ENCODE data around the gene HACL1.

The HACL1 gene

GRCh38 chr3:15519096-15519495, 82.3 kb downstream of the HACL1 start:
- H3K9me3 Mint-ChIP-seq, result no peaks in the 10 kb centered on the region
- H3K4me3 Mint-ChIP-seq, result no peak overlapping the region
- H3K27ac Mint-ChIP-seq, result no peak overlapping the region
- H3K4me1 Mint-ChIP-seq (ENCODE audit: low read depth), result peaks cover 11% of the 10 kb centered on the region
- no peaks in the 10 kb centered on the region for H3K36me3 Mint-ChIP-seq (ENCODE audit: low read depth)
- DNase-seq (ENCODE audit: low spot score), result no peak
- H3K27me3 Mint-ChIP-seq (ENCODE audit: low read depth), result peaks cover 13% of the 10 kb centered on the region

GRCh38 chr3:15514663-15515340, 86.6 kb downstream of the HACL1 start:
- peaks cover 3% of the 10 kb centered on the region for H3K27me3 Mint-ChIP-seq (ENCODE audit: low read depth)
- H3K4me1 Mint-ChIP-seq (ENCODE audit: low read depth), result peaks cover 2% of the 10 kb centered on the region
- no peak overlapping the region for H3K4me3 Mint-ChIP-seq
- H3K27ac Mint-ChIP-seq, result no peak overlapping the region
- no peaks in the 10 kb centered on the region for H3K36me3 Mint-ChIP-seq (ENCODE audit: low read depth)
- H3K9me3 Mint-ChIP-seq, result no peaks in the 10 kb centered on the region
- no peak for DNase-seq (ENCODE audit: low spot score)

GRCh38 chr3:15513810-15514662, 87.3 kb downstream of the HACL1 start:
- H3K9me3 Mint-ChIP-seq, result no peaks in the 10 kb centered on the region
- H3K27ac Mint-ChIP-seq, result no peak overlapping the region
- no peak overlapping the region for H3K4me3 Mint-ChIP-seq
- no peak for DNase-seq (ENCODE audit: low spot score)
- no peaks in the 10 kb centered on the region for H3K36me3 Mint-ChIP-seq (ENCODE audit: low read depth)
- H3K27me3 Mint-ChIP-seq (ENCODE audit: low read depth), result peaks cover 3% of the 10 kb centered on the region
- peaks cover 2% of the 10 kb centered on the region for H3K4me1 Mint-ChIP-seq (ENCODE audit: low read depth)

GRCh38 chr3:15513116-15513515, 88.3 kb downstream of the HACL1 start:
- Mint-ChIP-seq H3K9me3 (no peaks in the 10 kb centered on the region), H3K36me3 (ENCODE audit: low read depth) (no peaks in the 10 kb centered on the region), H3K27me3 (ENCODE audit: low read depth) (peaks cover 3% of the 10 kb centered on the region), H3K4me3 (no peak overlapping the region), H3K4me1 (ENCODE audit: low read depth) (peaks cover 2% of the 10 kb centered on the region), H3K27ac (no peak overlapping the region)
- no peak for DNase-seq (ENCODE audit: low spot score)

GRCh38 chr3:15512166-15512565, 89.2 kb downstream of the HACL1 start:
- Mint-ChIP-seq H3K9me3 (no peaks in the 10 kb centered on the region), H3K27me3 (ENCODE audit: low read depth) (peaks cover 3% of the 10 kb centered on the region), H3K4me1 (ENCODE audit: low read depth) (peaks cover 2% of the 10 kb centered on the region), H3K36me3 (ENCODE audit: low read depth) (no peaks in the 10 kb centered on the region), H3K4me3 (no peak overlapping the region), H3K27ac (no peak overlapping the region)
- DNase-seq (ENCODE audit: low spot score), result no peak

- H3K4me3 Mint-ChIP-seq, result no peak overlapping the region
Measured at GRCh38 chr3:15511156-15511555, 90.2 kb downstream of the HACL1 start.

More at GRCh38 chr3:15511156-15511555, 90.2 kb downstream of the HACL1 start:
- H3K9me3 Mint-ChIP-seq, result no peaks in the 10 kb centered on the region
- peaks cover 5% of the 10 kb centered on the region for H3K27me3 Mint-ChIP-seq (ENCODE audit: low read depth)
- no peaks in the 10 kb centered on the region for H3K36me3 Mint-ChIP-seq (ENCODE audit: low read depth)
- no peak overlapping the region for H3K27ac Mint-ChIP-seq
- peaks cover 2% of the 10 kb centered on the region for H3K4me1 Mint-ChIP-seq (ENCODE audit: low read depth)
- no peak for DNase-seq (ENCODE audit: low spot score)
